Breast epithelium (tissue), 3 donors: ENCODE data around the gene ZNF638.

Experiments used
- POLR2A ChIP-seq: fragments of 450-650 bp; IDR thresholded peaks from one replicate; pipeline ENCODE4 v1.6.1; 2016; ENCODE audit warnings: antibody characterized with exemption, mild to moderate bottlenecking, moderate library complexity
- POLR2AphosphoS5 ChIP-seq, 3 donors: sonication (generic); formaldehyde crosslinking; IDR thresholded peaks; one replicate each; pipeline ENCODE4 v1.6.1; 2017; ENCODE audit warnings: antibody characterized with exemption in 3 of 3
- TF ChIP-seq, protein P1 (sequence below), 3 donors: fragments of 450-650 bp; IDR thresholded peaks; one replicate each; pipeline ENCODE4 v1.5.1; 2016 to 2017; ENCODE audit warnings: antibody characterized with exemption in 3 of 3, mild to moderate bottlenecking in 3 of 3, moderate library complexity in 3 of 3

DNA sequence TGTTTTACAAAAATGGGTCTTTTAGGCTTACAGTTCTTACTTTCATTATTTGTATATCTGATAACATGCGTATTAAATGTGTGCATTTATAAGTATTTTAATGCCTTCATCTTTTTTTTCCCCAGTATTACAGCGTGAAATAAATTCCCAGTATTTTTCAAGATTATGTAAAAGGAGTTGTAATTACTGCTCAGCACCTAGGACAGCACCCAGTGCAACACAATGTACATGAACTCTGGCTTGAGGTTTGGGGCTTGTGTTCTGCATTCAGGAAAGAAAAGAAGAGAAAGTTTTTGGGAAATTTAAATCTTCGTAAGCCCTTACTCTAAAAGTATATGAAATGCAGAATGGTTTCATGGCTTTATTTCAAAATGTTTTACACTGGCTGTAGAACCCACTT, 16.7 kb downstream of the ZNF638 start:
- TF ChIP-seq, protein P1, sequence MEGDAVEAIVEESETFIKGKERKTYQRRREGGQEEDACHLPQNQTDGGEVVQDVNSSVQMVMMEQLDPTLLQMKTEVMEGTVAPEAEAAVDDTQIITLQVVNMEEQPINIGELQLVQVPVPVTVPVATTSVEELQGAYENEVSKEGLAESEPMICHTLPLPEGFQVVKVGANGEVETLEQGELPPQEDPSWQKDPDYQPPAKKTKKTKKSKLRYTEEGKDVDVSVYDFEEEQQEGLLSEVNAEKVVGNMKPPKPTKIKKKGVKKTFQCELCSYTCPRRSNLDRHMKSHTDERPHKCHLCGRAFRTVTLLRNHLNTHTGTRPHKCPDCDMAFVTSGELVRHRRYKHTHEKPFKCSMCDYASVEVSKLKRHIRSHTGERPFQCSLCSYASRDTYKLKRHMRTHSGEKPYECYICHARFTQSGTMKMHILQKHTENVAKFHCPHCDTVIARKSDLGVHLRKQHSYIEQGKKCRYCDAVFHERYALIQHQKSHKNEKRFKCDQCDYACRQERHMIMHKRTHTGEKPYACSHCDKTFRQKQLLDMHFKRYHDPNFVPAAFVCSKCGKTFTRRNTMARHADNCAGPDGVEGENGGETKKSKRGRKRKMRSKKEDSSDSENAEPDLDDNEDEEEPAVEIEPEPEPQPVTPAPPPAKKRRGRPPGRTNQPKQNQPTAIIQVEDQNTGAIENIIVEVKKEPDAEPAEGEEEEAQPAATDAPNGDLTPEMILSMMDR (IDR thresholded peaks at IDR 0.05), result no peak
- TF ChIP-seq POLR2A, result no peak
- no peak for TF ChIP-seq POLR2AphosphoS5 (IDR thresholded peaks at IDR 0.05)
